GM19099 (cell line): ENCODE measurements around the gene ZXDC.

ENCODE experiments used
- POLR2A ChIP-seq: IDR thresholded peaks from 3 replicates; pipeline ENCODE4 v1.6.1; 2011; ENCODE audit warnings: low read depth; ENCODE audit not compliant: insufficient read length; ENCODE audit errors: extremely low read depth

ZXDC gene

GRCh38 chr3:126463521-126463920 lies 12.2 kb downstream of the ZXDC start:
- no peak for TF ChIP-seq POLR2A

- TF ChIP-seq POLR2A: no peak
These were observed 14.1 kb downstream of the ZXDC start for GRCh38 chr3:126461450-126462070.

GRCh38 chr3:126460381-126460780 lies 15.3 kb downstream of the ZXDC start:
- no peak for TF ChIP-seq POLR2A

GRCh38 chr3:126459763-126460127 lies 15.9 kb downstream of the ZXDC start:
- no peak for TF ChIP-seq POLR2A

- TF ChIP-seq POLR2A: no peak
These were observed 16.5 kb downstream of the ZXDC start for GRCh38 chr3:126459111-126459762.

GRCh38 chr3:126456766-126457388 lies 18.8 kb downstream of the ZXDC start:
- TF ChIP-seq POLR2A: no peak

GRCh38 chr3:126456211-126456610 lies 19.5 kb downstream of the ZXDC start:
- no peak for TF ChIP-seq POLR2A

- TF ChIP-seq POLR2A: no peak
These were observed 21.1 kb downstream of the ZXDC start for GRCh38 chr3:126454437-126455198.

GRCh38 chr3:126454025-126454424 lies 21.7 kb downstream of the ZXDC start:
- TF ChIP-seq POLR2A: no peak

- no peak for TF ChIP-seq POLR2A
These were observed 23.5 kb downstream of the ZXDC start for GRCh38 chr3:126452213-126452612.

- TF ChIP-seq POLR2A: no peak
These were observed 24.2 kb downstream of the ZXDC start for GRCh38 chr3:126451511-126451910.

GRCh38 chr3:126450744-126451143 lies 24.9 kb downstream of the ZXDC start:
- no peak for TF ChIP-seq POLR2A

GRCh38 chr3:126450219-126450618 lies 25.5 kb downstream of the ZXDC start:
- TF ChIP-seq POLR2A: no peak

- no peak for TF ChIP-seq POLR2A
These were observed 26.1 kb downstream of the ZXDC start for GRCh38 chr3:126449621-126450051.

GRCh38 chr3:126448893-126449180 lies 26.9 kb downstream of the ZXDC start:
- TF ChIP-seq POLR2A: no peak
